DND-41 (cell line): ENCODE data around the gene CD3E.

Experiments
- ATAC-seq: fragments of 200-7000 bp; cut with Tn5 transposase; 3 replicates; pipeline ENCODE4 v1.9.1; 2021; ENCODE audit warnings: low read depth; ENCODE audit not compliant: insufficient read depth
- DNase-seq: peaks from one replicate; pipeline ENCODE4 v3.0.0-alpha.2; 2020
- H2AFZ ChIP-seq: 2 replicates; pipeline ENCODE4 v1.6.0; 2012; ENCODE audit warnings: low read depth, low read length
- H3K27ac ChIP-seq: 2 replicates; pipeline ENCODE4 v1.5.1; 2012; ENCODE audit warnings: low read length, inconsistent platforms
- H3K27me3 ChIP-seq: fragments of 200-600 bp; sonication (generic); 2 replicates; pipeline ENCODE4 v1.6.0; 2012; ENCODE audit warnings: low read length, mild to moderate bottlenecking, inconsistent platforms; ENCODE audit not compliant: insufficient read depth, poor library complexity
- H3K36me3 ChIP-seq: 2 replicates; pipeline ENCODE4 v1.5.1; 2012; ENCODE audit warnings: low read length, inconsistent platforms; ENCODE audit not compliant: insufficient read depth
- H3K4me1 ChIP-seq: 2 replicates; pipeline ENCODE4 v1.5.1; 2012; ENCODE audit warnings: mild to moderate bottlenecking, low read length; ENCODE audit not compliant: insufficient read depth
- H3K4me2 ChIP-seq: 2 replicates; pipeline ENCODE4 v1.6.0; 2012; ENCODE audit warnings: mild to moderate bottlenecking, moderate library complexity, low read length, inconsistent platforms; ENCODE audit not compliant: insufficient read depth
- H3K4me3 ChIP-seq, 2 experiments: fragments of 200-600 bp in 1 of 2; shearing (Covaris generic) in 1 of 2; 2 replicates each; pipeline ENCODE4 v1.5.1; 2012 to 2016; ENCODE audit warnings: inconsistent platforms in 2 of 2, low read length in 2 of 2, mild to moderate bottlenecking in 2 of 2, low read depth in 1 of 2, moderate library complexity in 1 of 2
- H3K79me2 ChIP-seq: 2 replicates; pipeline ENCODE4 v1.6.0; 2012; ENCODE audit warnings: low read length, inconsistent platforms; ENCODE audit not compliant: insufficient read depth
- H3K9ac ChIP-seq: 2 replicates; pipeline ENCODE4 v1.6.0; 2012; ENCODE audit warnings: low read depth, mild to moderate bottlenecking, inconsistent platforms, low read length, moderate library complexity
- H3K9me3 ChIP-seq: 2 replicates; pipeline ENCODE4 v1.5.1; 2012; ENCODE audit warnings: low read length, moderate library complexity, mild to moderate bottlenecking, inconsistent platforms; ENCODE audit not compliant: insufficient read depth, severe bottlenecking
- H4K20me1 ChIP-seq: 2 replicates; pipeline ENCODE4 v1.6.0; 2012; ENCODE audit warnings: low read length; ENCODE audit not compliant: insufficient read depth
- EZH2 ChIP-seq: IDR thresholded peaks from 3 replicates; pipeline ENCODE4 v1.6.1; 2012; ENCODE audit warnings: borderline replicate concordance, low read depth, mild to moderate bottlenecking, moderate library complexity, low read length, inconsistent platforms; ENCODE audit not compliant: severe bottlenecking
- TF ChIP-seq, protein P1 (sequence below): IDR thresholded peaks from 2 replicates; pipeline ENCODE4 v1.5.1; 2012; ENCODE audit warnings: borderline replicate concordance, low read length, moderate library complexity, mild to moderate bottlenecking; ENCODE audit not compliant: poor library complexity, severe bottlenecking; ENCODE audit errors: extremely low read depth

Gene CD3E

GRCh38 chr11:118264569-118265465 lies 39.7 kb upstream of the CD3E start:
- no peak for TF ChIP-seq EZH2
- TF ChIP-seq, protein P1, sequence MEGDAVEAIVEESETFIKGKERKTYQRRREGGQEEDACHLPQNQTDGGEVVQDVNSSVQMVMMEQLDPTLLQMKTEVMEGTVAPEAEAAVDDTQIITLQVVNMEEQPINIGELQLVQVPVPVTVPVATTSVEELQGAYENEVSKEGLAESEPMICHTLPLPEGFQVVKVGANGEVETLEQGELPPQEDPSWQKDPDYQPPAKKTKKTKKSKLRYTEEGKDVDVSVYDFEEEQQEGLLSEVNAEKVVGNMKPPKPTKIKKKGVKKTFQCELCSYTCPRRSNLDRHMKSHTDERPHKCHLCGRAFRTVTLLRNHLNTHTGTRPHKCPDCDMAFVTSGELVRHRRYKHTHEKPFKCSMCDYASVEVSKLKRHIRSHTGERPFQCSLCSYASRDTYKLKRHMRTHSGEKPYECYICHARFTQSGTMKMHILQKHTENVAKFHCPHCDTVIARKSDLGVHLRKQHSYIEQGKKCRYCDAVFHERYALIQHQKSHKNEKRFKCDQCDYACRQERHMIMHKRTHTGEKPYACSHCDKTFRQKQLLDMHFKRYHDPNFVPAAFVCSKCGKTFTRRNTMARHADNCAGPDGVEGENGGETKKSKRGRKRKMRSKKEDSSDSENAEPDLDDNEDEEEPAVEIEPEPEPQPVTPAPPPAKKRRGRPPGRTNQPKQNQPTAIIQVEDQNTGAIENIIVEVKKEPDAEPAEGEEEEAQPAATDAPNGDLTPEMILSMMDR: no peak
- no peaks in the 10 kb centered on the region for H3K4me1 ChIP-seq
- no peaks in the 10 kb centered on the region for H3K79me2 ChIP-seq
- H3K9me3 ChIP-seq: no peaks in the 10 kb centered on the region
- peaks cover 9% of the 10 kb centered on the region for H3K27me3 ChIP-seq
- no peak overlapping the region for H3K9ac ChIP-seq
- no peaks in the 10 kb centered on the region for H3K36me3 ChIP-seq
- DNase-seq (no peak), ATAC-seq (no peak)
- H2AFZ ChIP-seq: no peak overlapping the region
- no peak overlapping the region for H3K4me3 ChIP-seq
- H4K20me1 ChIP-seq: no peaks in the 10 kb centered on the region
- H3K27ac ChIP-seq: no peak overlapping the region
- H3K4me2 ChIP-seq: no peak overlapping the region

- ATAC-seq (no peak), DNase-seq (no peak)
- H3K79me2 ChIP-seq: no peaks in the 10 kb centered on the region
- no peaks in the 10 kb centered on the region for H3K36me3 ChIP-seq
- no peak overlapping the region for H3K27ac ChIP-seq
- H3K9me3 ChIP-seq: no peaks in the 10 kb centered on the region
- H2AFZ ChIP-seq: no peak overlapping the region
- no peak overlapping the region for H3K9ac ChIP-seq
- no peak overlapping the region for H3K4me2 ChIP-seq
- no peaks in the 10 kb centered on the region for H3K4me1 ChIP-seq
- H3K27me3 ChIP-seq: peaks cover 9% of the 10 kb centered on the region
- H3K4me3 ChIP-seq: no peak overlapping the region
- no peaks in the 10 kb centered on the region for H4K20me1 ChIP-seq
- TF ChIP-seq EZH2: no peak
Measured at GRCh38 chr11:118265954-118266353, 38.6 kb upstream of the CD3E start.

GRCh38 chr11:118267486-118267885 lies 37.0 kb upstream of the CD3E start:
- no peak overlapping the region for H2AFZ ChIP-seq
- H3K36me3 ChIP-seq: no peaks in the 10 kb centered on the region
- H3K27me3 ChIP-seq: peaks cover 9% of the 10 kb centered on the region
- no peak overlapping the region for H3K27ac ChIP-seq
- no peak overlapping the region for H3K9ac ChIP-seq
- DNase-seq (no peak), ATAC-seq (no peak)
- H3K4me3 ChIP-seq: no peak overlapping the region
- no peaks in the 10 kb centered on the region for H3K4me1 ChIP-seq
- H3K4me2 ChIP-seq: no peak overlapping the region
- no peaks in the 10 kb centered on the region for H3K9me3 ChIP-seq
- TF ChIP-seq, protein P1: no peak
- no peak for TF ChIP-seq EZH2
- no peaks in the 10 kb centered on the region for H4K20me1 ChIP-seq
- H3K79me2 ChIP-seq: no peaks in the 10 kb centered on the region

DNA sequence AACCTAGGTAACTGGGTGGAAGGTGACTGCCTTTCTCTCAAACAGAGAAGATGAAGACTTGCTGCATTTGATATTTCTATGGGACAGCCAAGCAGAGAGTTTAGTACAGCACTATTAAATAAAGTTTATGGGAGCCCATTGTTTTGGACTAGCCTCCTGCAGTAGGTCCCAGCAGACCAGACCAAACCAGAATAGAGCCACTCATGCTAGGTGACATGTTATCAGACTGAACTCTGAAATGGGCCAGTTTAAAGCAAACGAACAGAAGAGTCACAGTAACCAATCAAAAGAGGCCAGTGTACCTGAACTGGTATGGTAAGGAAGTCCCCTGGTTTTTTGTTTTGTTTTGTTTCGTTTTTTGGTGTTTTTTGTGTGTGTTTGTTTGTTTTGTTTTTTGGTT lies 32.5 kb upstream of the CD3E start:
- Histone ChIP-seq H3K9me3 (no peaks in the 10 kb centered on the region), H3K4me3 (no peak overlapping the region), H2AFZ (no peak overlapping the region), H3K4me2 (no peak overlapping the region), H3K79me2 (no peaks in the 10 kb centered on the region), H4K20me1 (no peaks in the 10 kb centered on the region), H3K9ac (no peak overlapping the region), H3K27me3 (peaks cover 2% of the 10 kb centered on the region), H3K27ac (no peak overlapping the region), H3K36me3 (no peaks in the 10 kb centered on the region), H3K4me1 (no peaks in the 10 kb centered on the region)
- ATAC-seq: no peak
- no peak for TF ChIP-seq EZH2
- TF ChIP-seq, protein P1: no peak
- no peak for DNase-seq
